PC-3 (cell line): ENCODE results near the gene PRKAR2B. TPM values are rescaled to one million over a fixed set of nuclear protein-coding genes. Genes with fewer than 3 reads are reported as not detected.

Experiments
- ATAC-seq: fragments of 200-7000 bp; cut with Tn5 transposase; 2 replicates; pipeline ENCODE4 v1.9.1; 2020; ENCODE audit warnings: mild to moderate bottlenecking, moderate library complexity
- BruUV-seq: library from RNA; stranded (reverse); fragments of 400-500 nt; replicated peaks from 2 replicates; lab custom pipeline; 2021; lab: Mats Ljungman, UMichigan
- CTCF ChIA-PET: fragments of 300-600 bp; sonication (Branson Sonifier 250); formaldehyde crosslinking; loops from one replicate; lab custom pipeline; 2022; ENCODE audit warnings: antibody characterized with exemption; lab: Charles Lee
- POLR2A ChIA-PET: fragments of 300-600 bp; sonication (Branson Sonifier 250); formaldehyde crosslinking; loops from one replicate; lab custom pipeline; 2022; ENCODE audit warnings: antibody characterized with exemption; ENCODE audit not compliant: unreplicated experiment; lab: Charles Lee
- DNase-seq: peaks from one replicate; pipeline ENCODE4 v3.0.0-alpha.2; 2015
- H2AFZ ChIP-seq: fragments of 300-600 bp; sonication (generic); 2 replicates; pipeline ENCODE4 v1.6.0; 2016; ENCODE audit warnings: antibody characterized with exemption, low read length
- H3F3A ChIP-seq: fragments of 300-600 bp; sonication (generic); one replicate; pipeline ENCODE4 v1.6.0; 2017; ENCODE audit warnings: antibody characterized with exemption, low read length, control low read depth, mild to moderate bottlenecking; ENCODE audit not compliant: unreplicated experiment
- H3K27ac ChIP-seq: fragments of 300-600 bp; sonication (generic); 2 replicates; pipeline ENCODE4 v1.5.1; 2016; ENCODE audit warnings: mild to moderate bottlenecking, low read length
- H3K27me3 ChIP-seq: fragments of 300-600 bp; sonication (generic); 2 replicates; pipeline ENCODE4 v1.6.1; 2016; ENCODE audit warnings: low read length, mixed read lengths
- H3K36me3 ChIP-seq: fragments of 300-600 bp; sonication (generic); 2 replicates; pipeline ENCODE4 v1.6.1; 2016; ENCODE audit warnings: low read depth, mixed run types, low read length, mixed read lengths
- H3K4me1 ChIP-seq: fragments of 300-600 bp; sonication (generic); 2 replicates; pipeline ENCODE4 v1.5.1; 2016; ENCODE audit warnings: low read length; ENCODE audit not compliant: insufficient read depth
- H3K4me2 ChIP-seq: fragments of 300-600 bp; sonication (generic); 2 replicates; pipeline ENCODE4 v1.6.0; 2016; ENCODE audit warnings: low read length
- H3K4me3 ChIP-seq: fragments of 300-600 bp; sonication (generic); 2 replicates; pipeline ENCODE4 v1.5.1; 2016; ENCODE audit warnings: mild to moderate bottlenecking, low read length, mixed read lengths
- H3K79me2 ChIP-seq: fragments of 300-600 bp; sonication (generic); 2 replicates; pipeline ENCODE4 v1.6.1; 2017; ENCODE audit warnings: low read length, mixed read lengths
- H3K9ac ChIP-seq: fragments of 300-600 bp; sonication (generic); 2 replicates; pipeline ENCODE4 v1.6.0; 2016; ENCODE audit warnings: mild to moderate bottlenecking, low read length
- H3K9me2 ChIP-seq: fragments of 300-600 bp; sonication (generic); replicated peaks from 2 replicates; pipeline ENCODE4 v1.6.1; 2016; ENCODE audit warnings: mixed run types, low read length, mixed read lengths
- H3K9me3 ChIP-seq: fragments of 300-600 bp; sonication (generic); 2 replicates; pipeline ENCODE4 v1.6.1; 2016; ENCODE audit warnings: low read length, mixed read lengths
- H4K20me1 ChIP-seq: fragments of 300-600 bp; sonication (generic); 2 replicates; pipeline ENCODE4 v1.6.1; 2016; ENCODE audit warnings: low read length, mixed read lengths
- EZH2 ChIP-seq: fragments of 300-600 bp; sonication (generic); IDR thresholded peaks from one replicate; pipeline ENCODE4 v1.6.1; 2017; ENCODE audit warnings: antibody characterized with exemption, mild to moderate bottlenecking, low read length; ENCODE audit not compliant: unreplicated experiment
- EZH2phosphoT487 ChIP-seq: fragments of 300-600 bp; sonication (generic); IDR thresholded peaks from 2 replicates; pipeline ENCODE4 v1.6.1; 2018; ENCODE audit warnings: mild to moderate bottlenecking, antibody characterized with exemption, low read length, borderline replicate concordance
- intact Hi-C: fragments of 100-400 bp; cut with micrococcal nuclease; formaldehyde crosslinking; loops from 2 replicates; pipeline ENCODE4 v1.9.0; 2023
- total RNA-seq: library from RNA; depleted of rRNA; stranded (reverse); fragments of >200 nt; gene quantifications from 2 replicates; pipeline ENCODE4 v1.2.3, GENCODE V29; 2014
- TF ChIP-seq, protein P1 (sequence below): fragments of 300-600 bp; sonication (generic); conservative IDR thresholded peaks from 2 replicates; pipeline ENCODE4 v1.5.1; 2017; ENCODE audit warnings: antibody characterized with exemption, low read depth, mild to moderate bottlenecking, low read length

PRKAR2B gene
- total RNA-seq, 1 experiment from 2014 or later = 0.29 TPM

DNA sequence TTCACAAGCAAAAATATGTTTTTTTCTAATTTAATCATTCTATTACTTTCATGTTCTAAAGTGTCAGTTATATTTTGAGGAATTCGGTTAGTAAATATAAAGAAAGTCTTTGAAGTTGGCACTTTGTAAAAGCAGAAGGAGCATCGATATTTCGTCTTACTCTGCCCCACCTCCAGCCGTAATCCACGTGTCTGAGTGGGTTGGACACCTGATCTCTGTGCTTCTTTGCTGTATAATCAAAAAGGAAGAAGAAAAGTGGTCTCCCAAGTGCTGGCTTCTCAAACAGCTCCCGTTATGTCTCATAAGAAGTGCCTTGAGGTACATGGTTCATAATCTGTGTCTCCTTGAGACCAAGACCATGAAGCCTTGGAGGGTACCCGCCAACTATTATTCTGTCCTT lies 19.8 kb downstream of the PRKAR2B start:
- no TSS peak for BruUV-seq
- ChIA-PET CTCF (no interaction called here), POLR2A (no interaction called here)
- Histone ChIP-seq H3K9me2 (no peaks in the 10 kb centered on the region), H3K27me3 (peaks cover 54% of the 10 kb centered on the region), H3K36me3 (no peaks in the 10 kb centered on the region), H3K9me3 (no peaks in the 10 kb centered on the region), H3K4me1 (no peaks in the 10 kb centered on the region), H3K4me3 (no peak overlapping the region), H3K79me2 (no peaks in the 10 kb centered on the region), H3K27ac (no peak overlapping the region), H3F3A (no peaks in the 10 kb centered on the region), H3K9ac (no peak overlapping the region), H2AFZ (no peak overlapping the region), H4K20me1 (no peaks in the 10 kb centered on the region), H3K4me2 (no peak overlapping the region)
- TF ChIP-seq, protein P1, sequence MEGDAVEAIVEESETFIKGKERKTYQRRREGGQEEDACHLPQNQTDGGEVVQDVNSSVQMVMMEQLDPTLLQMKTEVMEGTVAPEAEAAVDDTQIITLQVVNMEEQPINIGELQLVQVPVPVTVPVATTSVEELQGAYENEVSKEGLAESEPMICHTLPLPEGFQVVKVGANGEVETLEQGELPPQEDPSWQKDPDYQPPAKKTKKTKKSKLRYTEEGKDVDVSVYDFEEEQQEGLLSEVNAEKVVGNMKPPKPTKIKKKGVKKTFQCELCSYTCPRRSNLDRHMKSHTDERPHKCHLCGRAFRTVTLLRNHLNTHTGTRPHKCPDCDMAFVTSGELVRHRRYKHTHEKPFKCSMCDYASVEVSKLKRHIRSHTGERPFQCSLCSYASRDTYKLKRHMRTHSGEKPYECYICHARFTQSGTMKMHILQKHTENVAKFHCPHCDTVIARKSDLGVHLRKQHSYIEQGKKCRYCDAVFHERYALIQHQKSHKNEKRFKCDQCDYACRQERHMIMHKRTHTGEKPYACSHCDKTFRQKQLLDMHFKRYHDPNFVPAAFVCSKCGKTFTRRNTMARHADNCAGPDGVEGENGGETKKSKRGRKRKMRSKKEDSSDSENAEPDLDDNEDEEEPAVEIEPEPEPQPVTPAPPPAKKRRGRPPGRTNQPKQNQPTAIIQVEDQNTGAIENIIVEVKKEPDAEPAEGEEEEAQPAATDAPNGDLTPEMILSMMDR = no peak
- no peak for TF ChIP-seq EZH2phosphoT487
- TF ChIP-seq EZH2 = no peak
- DNase-seq = no peak
- ATAC-seq = no peak
- intact Hi-C loops = no loop called here

DNA sequence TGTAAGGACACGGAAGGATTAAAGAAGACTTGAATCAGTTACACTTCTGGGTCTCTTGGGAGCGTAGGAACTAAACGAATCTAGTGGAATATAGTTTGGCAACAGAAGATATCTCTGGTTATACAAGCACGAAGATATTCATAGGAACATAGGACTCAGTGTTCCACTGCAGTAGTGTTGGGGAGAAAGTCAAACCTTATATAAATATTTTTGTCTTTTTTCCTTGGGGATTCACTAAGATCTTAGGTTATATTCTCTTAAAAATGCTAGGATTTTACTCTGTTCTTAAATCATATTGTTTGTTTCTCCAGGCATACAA lies 21.4 kb downstream of the PRKAR2B start:
- no peak overlapping the region for H3K4me2 ChIP-seq
- ATAC-seq (no peak), DNase-seq (no peak)
- TF ChIP-seq, protein P1 = no peak
- TF ChIP-seq EZH2 = no peak
- TF ChIP-seq EZH2phosphoT487 = no peak
- H3K4me1 ChIP-seq = no peaks in the 10 kb centered on the region
- intact Hi-C loops = no loop called here
- H2AFZ ChIP-seq = no peak overlapping the region
- no peaks in the 10 kb centered on the region for H3K79me2 ChIP-seq
- ChIA-PET CTCF (no interaction called here), POLR2A (no interaction called here)
- peaks cover 59% of the 10 kb centered on the region for H3K27me3 ChIP-seq
- H4K20me1 ChIP-seq = no peaks in the 10 kb centered on the region
- H3K36me3 ChIP-seq = no peaks in the 10 kb centered on the region
- H3K9me2 ChIP-seq = no peaks in the 10 kb centered on the region
- H3K9me3 ChIP-seq = no peaks in the 10 kb centered on the region
- H3F3A ChIP-seq = no peaks in the 10 kb centered on the region
- H3K9ac ChIP-seq = no peak overlapping the region
- BruUV-seq = no TSS peak
- H3K27ac ChIP-seq = no peak overlapping the region
- no peak overlapping the region for H3K4me3 ChIP-seq

DNA sequence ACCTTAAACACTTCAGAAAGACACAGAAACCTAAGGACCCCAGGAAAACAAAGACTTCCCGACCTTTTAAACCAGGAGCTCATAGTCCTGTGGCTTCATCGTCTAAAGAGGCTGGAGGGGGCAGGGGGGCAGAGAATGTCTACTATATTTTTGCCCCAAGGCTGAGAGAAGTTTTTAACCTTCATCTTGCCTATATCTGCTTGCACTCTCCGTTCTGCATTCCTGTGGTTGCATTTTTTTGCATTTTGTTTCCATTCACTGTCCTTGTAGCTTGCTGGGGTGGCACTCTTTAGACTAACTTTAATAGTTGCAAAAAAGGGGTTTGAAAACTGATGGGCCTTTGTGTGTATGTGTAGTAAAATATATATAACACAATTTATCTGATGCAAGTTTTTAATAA lies 23.7 kb downstream of the PRKAR2B start:
- Histone ChIP-seq H3F3A (no peaks in the 10 kb centered on the region), H3K4me3 (no peak overlapping the region), H3K4me1 (no peaks in the 10 kb centered on the region), H3K27ac (no peak overlapping the region), H4K20me1 (no peaks in the 10 kb centered on the region), H3K9me3 (no peaks in the 10 kb centered on the region), H3K79me2 (no peaks in the 10 kb centered on the region), H3K9ac (no peak overlapping the region), H3K9me2 (no peaks in the 10 kb centered on the region), H3K27me3 (peaks cover 61% of the 10 kb centered on the region), H2AFZ (no peak overlapping the region), H3K36me3 (no peaks in the 10 kb centered on the region), H3K4me2 (no peak overlapping the region)
- no peak for DNase-seq
- POLR2A ChIA-PET = no interaction called here
- ATAC-seq = no peak
- intact Hi-C loops = no loop called here
- TF ChIP-seq, protein P1 = no peak
- TF ChIP-seq EZH2 (no peak), EZH2phosphoT487 (no peak)
- CTCF ChIA-PET = no interaction called here
- BruUV-seq = no TSS peak
